Activated CD8-positive, alpha-beta T cell treated with anti-CD3 and anti-CD28 coated beads for 36 hours (primary cell): ENCODE measurements around the gene CELSR1. TPM values are rescaled to one million over a fixed set of nuclear protein-coding genes. Genes with fewer than 3 reads are reported as not detected.

Source experiments
- ATAC-seq: fragments of 200-7000 bp; cut with Tn5 transposase; one replicate; pipeline ENCODE4 v1.10.0; 2021; ENCODE audit warnings: mild to moderate bottlenecking, moderate library complexity
- CTCF ChIA-PET: fragments of 350-600 bp; sonication (Branson Sonifier 250); formaldehyde crosslinking; loops from one replicate; lab custom pipeline; 2021; ENCODE audit warnings: antibody characterized with exemption; lab: Charles Lee
- POLR2A ChIA-PET: fragments of 350-600 bp; sonication (Branson Sonifier 250); formaldehyde crosslinking; loops from one replicate; lab custom pipeline; 2021; ENCODE audit warnings: antibody characterized with exemption; lab: Charles Lee
- DNase-seq: peaks from one replicate; pipeline ENCODE4 v3.0.0-alpha.2; 2020
- H3K27ac Mint-ChIP-seq: one replicate; pipeline ENCODE4 v1.8.0; 2021; ENCODE audit warnings: mild to moderate bottlenecking, mixed read lengths
- H3K27me3 Mint-ChIP-seq: one replicate; pipeline ENCODE4 v1.8.0; 2021; ENCODE audit warnings: mixed read lengths
- H3K36me3 Mint-ChIP-seq: one replicate; pipeline ENCODE4 v1.8.0; 2021; ENCODE audit warnings: low read depth, mixed read lengths
- H3K4me1 Mint-ChIP-seq: one replicate; pipeline ENCODE4 v1.8.0; 2021; ENCODE audit warnings: low read depth, mixed read lengths
- H3K4me3 Mint-ChIP-seq: one replicate; pipeline ENCODE4 v1.8.0; 2021; ENCODE audit warnings: mild to moderate bottlenecking, moderate library complexity, mixed read lengths
- H3K9me3 Mint-ChIP-seq: one replicate; pipeline ENCODE4 v1.8.0; 2021; ENCODE audit warnings: mixed read lengths
- intact Hi-C: fragments of 100-400 bp; cut with micrococcal nuclease; formaldehyde crosslinking; loops from one replicate; pipeline ENCODE4 v1.10.0; 2022
- total RNA-seq, 2 experiments: library from RNA; stranded (reverse); gene quantifications; one replicate each; pipeline ENCODE4 v1.2.3, GENCODE V29; 2021
- TF ChIP-seq, protein P1 (sequence below): fragments of 200-600 bp; IDR thresholded peaks from one replicate; pipeline ENCODE4 v1.8.0; 2022; ENCODE audit warnings: antibody characterized with exemption, mild to moderate bottlenecking

Gene CELSR1
- total RNA-seq, 2 experiments from 2014 or later, result 0.25 to 0.36 TPM

DNA sequence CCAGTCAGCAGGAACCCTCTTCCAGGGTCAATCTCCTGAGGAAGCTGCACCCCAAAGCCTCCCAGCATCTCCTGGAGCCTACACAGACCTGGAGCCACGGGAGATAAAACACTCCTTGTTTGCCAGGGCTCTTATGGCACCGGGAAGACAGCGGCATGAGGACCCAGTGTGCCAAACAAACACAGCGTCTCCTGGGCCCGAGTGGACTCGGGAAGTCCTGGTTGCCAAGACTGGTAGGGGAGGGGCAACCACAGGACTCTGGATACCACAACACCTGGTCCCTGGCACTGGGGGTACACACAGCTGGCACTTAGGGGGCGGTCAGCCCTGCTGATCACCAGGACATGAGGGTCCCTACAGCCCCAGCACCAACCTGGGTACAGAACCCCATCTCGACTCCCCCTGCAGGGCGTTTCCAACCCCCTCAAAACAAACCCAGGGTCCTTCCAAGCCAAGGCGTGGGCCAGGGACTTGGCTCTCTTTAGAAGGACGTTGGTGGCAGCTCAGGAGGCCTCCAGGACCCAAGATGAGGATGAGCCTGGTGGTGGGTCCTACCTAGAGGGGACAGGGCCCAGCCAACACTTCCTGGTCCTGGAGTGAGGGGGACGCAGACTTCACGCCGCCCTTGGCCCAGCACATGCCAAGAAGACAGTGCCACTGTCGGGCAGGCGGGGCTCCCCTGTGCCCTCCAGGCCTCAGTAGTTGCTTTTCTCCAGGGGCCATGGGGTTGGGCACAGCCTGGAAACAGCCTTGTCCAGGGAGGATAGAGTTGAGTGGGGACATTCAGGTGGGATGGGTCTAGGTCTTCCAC, 85.0 kb downstream of the CELSR1 start:
- POLR2A ChIA-PET, result no interaction called here
- no peaks in the 10 kb centered on the region for H3K9me3 Mint-ChIP-seq
- intact Hi-C loops, result no loop called here

GRCh38 chr22:46451741-46452140, 85.7 kb downstream of the CELSR1 start:
- H3K4me3 Mint-ChIP-seq, result no peak overlapping the region
- no peaks in the 10 kb centered on the region for H3K36me3 Mint-ChIP-seq
- no peaks in the 10 kb centered on the region for H3K4me1 Mint-ChIP-seq
- H3K27me3 Mint-ChIP-seq, result peaks cover 1% of the 10 kb centered on the region
- ChIA-PET POLR2A (no interaction called here), CTCF (no interaction called here)
- H3K9me3 Mint-ChIP-seq, result no peaks in the 10 kb centered on the region
- no peak overlapping the region for H3K27ac Mint-ChIP-seq
- TF ChIP-seq, protein P1, sequence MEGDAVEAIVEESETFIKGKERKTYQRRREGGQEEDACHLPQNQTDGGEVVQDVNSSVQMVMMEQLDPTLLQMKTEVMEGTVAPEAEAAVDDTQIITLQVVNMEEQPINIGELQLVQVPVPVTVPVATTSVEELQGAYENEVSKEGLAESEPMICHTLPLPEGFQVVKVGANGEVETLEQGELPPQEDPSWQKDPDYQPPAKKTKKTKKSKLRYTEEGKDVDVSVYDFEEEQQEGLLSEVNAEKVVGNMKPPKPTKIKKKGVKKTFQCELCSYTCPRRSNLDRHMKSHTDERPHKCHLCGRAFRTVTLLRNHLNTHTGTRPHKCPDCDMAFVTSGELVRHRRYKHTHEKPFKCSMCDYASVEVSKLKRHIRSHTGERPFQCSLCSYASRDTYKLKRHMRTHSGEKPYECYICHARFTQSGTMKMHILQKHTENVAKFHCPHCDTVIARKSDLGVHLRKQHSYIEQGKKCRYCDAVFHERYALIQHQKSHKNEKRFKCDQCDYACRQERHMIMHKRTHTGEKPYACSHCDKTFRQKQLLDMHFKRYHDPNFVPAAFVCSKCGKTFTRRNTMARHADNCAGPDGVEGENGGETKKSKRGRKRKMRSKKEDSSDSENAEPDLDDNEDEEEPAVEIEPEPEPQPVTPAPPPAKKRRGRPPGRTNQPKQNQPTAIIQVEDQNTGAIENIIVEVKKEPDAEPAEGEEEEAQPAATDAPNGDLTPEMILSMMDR, result no peak
- DNase-seq, result no peak
- intact Hi-C loops, result no loop called here
- ATAC-seq, result no peak

More for the DNA sequence above, 85.0 kb downstream of the CELSR1 start:
- Mint-ChIP-seq H3K36me3 (no peaks in the 10 kb centered on the region), H3K27me3 (peaks cover 1% of the 10 kb centered on the region), H3K4me3 (no peak overlapping the region), H3K27ac (no peak overlapping the region), H3K4me1 (no peaks in the 10 kb centered on the region)
- DNase-seq (no peak), ATAC-seq (no peak)
- CTCF ChIA-PET, result no interaction called here
- TF ChIP-seq, protein P1, result no peak

- TF ChIP-seq, protein P1, result no peak
These were observed 86.4 kb downstream of the CELSR1 start for GRCh38 chr22:46450931-46451561.

DNA sequence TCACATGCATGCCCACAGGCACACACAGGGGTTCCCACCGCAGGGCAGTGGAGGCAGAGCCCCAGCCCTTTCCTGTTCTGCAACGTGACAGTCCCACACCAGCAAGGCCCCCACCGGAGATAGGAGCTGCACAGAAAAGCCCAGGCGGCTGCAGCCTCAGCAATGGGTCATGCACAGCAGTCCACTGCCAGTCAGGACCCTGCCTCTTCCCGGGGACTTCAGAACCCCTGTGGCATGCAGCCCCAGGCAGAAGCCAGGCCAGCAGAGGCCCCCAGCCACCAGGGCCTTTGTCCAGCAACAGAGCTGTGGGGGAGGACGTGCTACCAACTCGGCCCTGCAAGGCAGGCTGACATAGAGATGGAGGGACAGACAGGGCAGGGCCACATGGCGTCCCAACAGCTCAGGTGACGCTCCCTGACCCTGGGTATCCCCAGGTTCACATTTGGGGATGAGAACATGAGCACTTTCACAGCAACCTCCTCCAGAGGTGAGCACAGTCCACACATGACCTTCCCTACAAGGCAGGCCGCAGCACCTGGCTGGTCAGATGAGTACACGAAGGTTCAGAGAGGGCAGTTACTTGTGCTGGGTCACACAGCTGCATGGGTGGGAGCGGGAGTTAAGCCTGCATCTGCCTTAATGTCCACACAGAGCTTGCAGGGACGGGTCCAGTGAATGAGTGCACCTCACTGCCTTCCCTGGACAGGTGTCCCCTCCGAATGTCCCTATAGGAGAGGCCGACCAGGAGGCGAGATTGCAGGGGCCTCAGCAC, 87.3 kb downstream of the CELSR1 start:
- intact Hi-C loops, result no loop called here
- no peak overlapping the region for H3K4me3 Mint-ChIP-seq
- ChIA-PET CTCF (no interaction called here), POLR2A (no interaction called here)
- peaks cover 1% of the 10 kb centered on the region for H3K27me3 Mint-ChIP-seq
- no peaks in the 10 kb centered on the region for H3K9me3 Mint-ChIP-seq
- DNase-seq, result no peak
- H3K36me3 Mint-ChIP-seq, result no peaks in the 10 kb centered on the region
- TF ChIP-seq, protein P1, result no peak
- H3K27ac Mint-ChIP-seq, result no peak overlapping the region
- ATAC-seq, result no peak
- no peaks in the 10 kb centered on the region for H3K4me1 Mint-ChIP-seq

More at GRCh38 chr22:46450931-46451561, 86.4 kb downstream of the CELSR1 start:
- POLR2A ChIA-PET, result no interaction called here
- ATAC-seq (no peak), DNase-seq (no peak)
- Mint-ChIP-seq H3K9me3 (no peaks in the 10 kb centered on the region), H3K27ac (no peak overlapping the region), H3K36me3 (no peaks in the 10 kb centered on the region), H3K4me3 (no peak overlapping the region), H3K4me1 (no peaks in the 10 kb centered on the region), H3K27me3 (peaks cover 1% of the 10 kb centered on the region)
- intact Hi-C loops, result no loop called here
- CTCF ChIA-PET, result no interaction called here
